HepG2 (cell line): ENCODE results near the gene AFTPH. TPM values are rescaled to one million over a fixed set of nuclear protein-coding genes. Genes with fewer than 3 reads are reported as not detected.

Experiments used
- DMTF1 ChIP-seq: sonication (generic); formaldehyde crosslinking; IDR thresholded peaks from 2 replicates; pipeline ENCODE4 v1.4.0; 2020; ENCODE audit warnings: mild to moderate bottlenecking, missing genetic modification reagents
- LRRFIP1 ChIP-seq: sonication (generic); formaldehyde crosslinking; conservative IDR thresholded peaks from 2 replicates; pipeline ENCODE4 v1.4.0; 2020; ENCODE audit warnings: missing genetic modification reagents
- RCOR2 ChIP-seq: IDR thresholded peaks from 2 replicates; pipeline ENCODE4 v1.6.1; 2016; ENCODE audit warnings: missing biosample characterization, missing genetic modification reagents
- RNF219 ChIP-seq: sonication (generic); formaldehyde crosslinking; IDR thresholded peaks from 2 replicates; pipeline ENCODE4 v1.5.0; 2020; ENCODE audit warnings: mild to moderate bottlenecking, missing genetic modification reagents
- SMAD9 ChIP-seq: sonication (generic); formaldehyde crosslinking; IDR thresholded peaks from 2 replicates; pipeline ENCODE4 v1.5.1; 2020; ENCODE audit warnings: mild to moderate bottlenecking, missing genetic modification reagents
- SOX13 ChIP-seq, 3 experiments: fragments of 450-650 bp in 1 of 3; sonication (generic) in 1 of 3; formaldehyde crosslinking in 1 of 3; IDR thresholded peaks in 2 of 3; conservative IDR thresholded peaks in 1 of 3; 2 replicates each; pipeline versions ENCODE4 v1.5.0 to v1.6.1; 2016 to 2020; ENCODE audit warnings: antibody characterized with exemption in 1 of 3, mild to moderate bottlenecking in 1 of 3, missing compliant biosample characterization in 1 of 3, missing genetic modification reagents in 1 of 3, moderate library complexity in 1 of 3
- THAP7 ChIP-seq: sonication (generic); formaldehyde crosslinking; IDR thresholded peaks from 2 replicates; pipeline ENCODE4 v1.8.1; 2023; ENCODE audit warnings: mild to moderate bottlenecking, missing genetic modification reagents
- ZBTB33 ChIP-seq: sonication (generic); formaldehyde crosslinking; IDR thresholded peaks from 2 replicates; pipeline ENCODE4 v1.4.0; 2020; ENCODE audit warnings: missing genetic modification reagents
- ZNF256 ChIP-seq: sonication (generic); formaldehyde crosslinking; conservative IDR thresholded peaks from 2 replicates; pipeline ENCODE4 v1.4.0; 2020; ENCODE audit warnings: missing genetic modification reagents
- ZNF264 ChIP-seq: sonication (generic); formaldehyde crosslinking; IDR thresholded peaks from 2 replicates; pipeline ENCODE4 v1.4.0; 2020; ENCODE audit warnings: missing genetic modification reagents
- ZNF629 ChIP-seq: sonication (generic); formaldehyde crosslinking; conservative IDR thresholded peaks from 2 replicates; pipeline ENCODE4 v1.5.0; 2020; ENCODE audit warnings: missing genetic modification reagents
- ZNF800 ChIP-seq: sonication (generic); formaldehyde crosslinking; IDR thresholded peaks from 2 replicates; pipeline ENCODE4 v1.4.0; 2020; ENCODE audit warnings: missing genetic modification reagents
- ZSCAN31 ChIP-seq: sonication (generic); formaldehyde crosslinking; IDR thresholded peaks from 2 replicates; pipeline ENCODE4 v1.5.0; 2020; ENCODE audit warnings: low read depth, mild to moderate bottlenecking, missing genetic modification reagents
- polyA plus RNA-seq, 8 experiments: library from polyadenylated mRNA; depleted of rRNA in 3 of 8; stranded (reverse) in 7 of 8; unstranded in 1 of 8; fragments of >200 nt; fragmentation: Illumina TruSeq in 4 of 8; extraction: Trizol in 4 of 8; gene quantifications; 2 replicates each; pipeline versions ENCODE4 v1.2.1 to v1.2.3, GENCODE V29; 2011 to 2016; ENCODE audit warnings: low read depth in 4 of 8, missing spikeins in 1 of 8, mixed read lengths in 1 of 8; ENCODE audit not compliant: insufficient read depth in 1 of 8
- total RNA-seq, 5 experiments: library from RNA; depleted of rRNA; stranded (reverse); fragments of >200 nt; fragmentation: Illumina TruSeq; extraction: Trizol; gene quantifications; 2 replicates each; pipeline ENCODE4 v1.2.3, GENCODE V29; 2016; ENCODE audit warnings: low read depth in 1 of 5

The AFTPH gene
- total and polyA plus RNA-seq, 2 of the 13 experiments (the other 11 are each of a cell fraction or from before 2014, with no cell fraction given), result 27.5 to 36.8 TPM

- no peak for TF ChIP-seq SOX13 (IDR thresholded peaks at IDR 0.05)
- no peak; a peak in 1 of 4 replicates for TF ChIP-seq SOX13 (CRISPR knock-in tag; conservative IDR thresholded peaks at IDR 0.05 in 1 of 2, IDR thresholded peaks at IDR 0.05 in 1 of 2)
- no peak for TF ChIP-seq ZSCAN31 (CRISPR knock-in tag)
- TF ChIP-seq SMAD9 (CRISPR knock-in tag), result no peak
- TF ChIP-seq RCOR2 (CRISPR knock-in tag), result no peak
- peak; percentile 67; the same call in 1 of the 2 replicates for TF ChIP-seq ZNF800 (CRISPR knock-in tag)
- TF ChIP-seq ZNF256 (CRISPR knock-in tag), result no peak
- TF ChIP-seq RNF219, result no peak
- TF ChIP-seq LRRFIP1 (CRISPR knock-in tag), result no peak
- no peak for TF ChIP-seq ZBTB33
- no peak for TF ChIP-seq ZNF629
- TF ChIP-seq THAP7 (CRISPR knock-in tag), result no peak
- no peak for TF ChIP-seq DMTF1
- TF ChIP-seq ZNF264 (CRISPR knock-in tag), result no peak
Observed at GRCh38 chr2:64606479-64607363, 82.6 kb downstream of the AFTPH start (continued).
